Ecto neural progenitor cell (in vitro differentiated cells): ENCODE data around the gene ZNF561.

Source experiments
- DNase-seq: peaks from one replicate; pipeline ENCODE4 v3.0.0-alpha.2; 2018; ENCODE audit warnings: low spot score

The ZNF561 gene

GRCh38 chr19:9580728-9581127 is 40.3 kb downstream of the ZNF561 start:
- DNase-seq: no peak

GRCh38 chr19:9570255-9570654 is 50.8 kb downstream of the ZNF561 start:
- no peak for DNase-seq

GRCh38 chr19:9566729-9567128 is 54.3 kb downstream of the ZNF561 start:
- DNase-seq: no peak

- no peak for DNase-seq
Measured at GRCh38 chr19:9565900-9566705, 54.9 kb downstream of the ZNF561 start.
